HepG2 (cell line): Measurements from ENCODE around the gene FGFBP1.

Experiments used
- CTCF ChIP-seq: sonication (generic); formaldehyde crosslinking; IDR thresholded peaks from 2 replicates; pipeline ENCODE4 v1.5.0; 2020; ENCODE audit warnings: mild to moderate bottlenecking, missing genetic modification reagents, moderate library complexity
- EP300 ChIP-seq, 3 experiments: sonication (generic) in 1 of 3; formaldehyde crosslinking in 1 of 3; IDR thresholded peaks; 2 replicates each; pipeline versions ENCODE4 v1.5.1 to v1.6.1; 2011 to 2020; ENCODE audit warnings: low read depth in 2 of 3, low read length in 2 of 3, borderline replicate concordance in 1 of 3, improper control_type of control experiment in 1 of 3, mild to moderate bottlenecking in 1 of 3, missing genetic modification reagents in 1 of 3, moderate library complexity in 1 of 3
- FOXP1 ChIP-seq, 2 experiments: fragments of 450-650 bp in 1 of 2; IDR thresholded peaks; 2 replicates each; pipeline ENCODE4 v1.6.1; 2017 to 2018; ENCODE audit warnings: antibody characterized with exemption in 1 of 2
- JUN ChIP-seq: sonication (generic); formaldehyde crosslinking; IDR thresholded peaks from 2 replicates; pipeline ENCODE4 v1.4.0; 2020; ENCODE audit warnings: mild to moderate bottlenecking, missing genetic modification reagents
- NFAT5 ChIP-seq: sonication (generic); formaldehyde crosslinking; IDR thresholded peaks from 2 replicates; pipeline ENCODE4 v1.4.0; 2020; ENCODE audit warnings: missing genetic modification reagents
- POLR2AphosphoS5 ChIP-seq: IDR thresholded peaks from 2 replicates; pipeline ENCODE4 v1.6.1; 2012; ENCODE audit warnings: low read depth, low read length
- SAFB2 ChIP-seq: sonication (generic); formaldehyde crosslinking; IDR thresholded peaks from 2 replicates; pipeline ENCODE4 v1.5.1; 2020; ENCODE audit warnings: missing genetic modification reagents, low read depth, mild to moderate bottlenecking, borderline replicate concordance
- ZHX2 ChIP-seq, 2 experiments: sonication (generic) in 1 of 2; formaldehyde crosslinking in 1 of 2; IDR thresholded peaks; 2 replicates each; pipeline versions ENCODE4 v1.6.1 to v1.9.0; 2014 to 2022; ENCODE audit warnings: antibody characterized with exemption in 1 of 2, borderline replicate concordance in 1 of 2, inconsistent platforms in 1 of 2, low read depth in 1 of 2, missing genetic modification reagents in 1 of 2
- ZNF281 ChIP-seq: sonication (generic); formaldehyde crosslinking; IDR thresholded peaks from 2 replicates; pipeline ENCODE4 v1.4.0; 2020; ENCODE audit warnings: missing genetic modification reagents, borderline replicate concordance
- ZNF772 ChIP-seq: sonication (generic); formaldehyde crosslinking; IDR thresholded peaks from 2 replicates; pipeline ENCODE4 v1.5.0; 2020; ENCODE audit warnings: mild to moderate bottlenecking, missing genetic modification reagents
- TF ChIP-seq, protein P1 (sequence below): sonication (generic); formaldehyde crosslinking; IDR thresholded peaks from 2 replicates; pipeline ENCODE4 v1.8.1; 2023; ENCODE audit warnings: mild to moderate bottlenecking, missing genetic modification reagents

GRCh38 chr4:15906020-15906443 lies 32.5 kb downstream of the FGFBP1 start:
- TF ChIP-seq CTCF (CRISPR knock-in tag): no peak
- TF ChIP-seq NFAT5 (CRISPR knock-in tag): no peak
- TF ChIP-seq, protein P1, sequence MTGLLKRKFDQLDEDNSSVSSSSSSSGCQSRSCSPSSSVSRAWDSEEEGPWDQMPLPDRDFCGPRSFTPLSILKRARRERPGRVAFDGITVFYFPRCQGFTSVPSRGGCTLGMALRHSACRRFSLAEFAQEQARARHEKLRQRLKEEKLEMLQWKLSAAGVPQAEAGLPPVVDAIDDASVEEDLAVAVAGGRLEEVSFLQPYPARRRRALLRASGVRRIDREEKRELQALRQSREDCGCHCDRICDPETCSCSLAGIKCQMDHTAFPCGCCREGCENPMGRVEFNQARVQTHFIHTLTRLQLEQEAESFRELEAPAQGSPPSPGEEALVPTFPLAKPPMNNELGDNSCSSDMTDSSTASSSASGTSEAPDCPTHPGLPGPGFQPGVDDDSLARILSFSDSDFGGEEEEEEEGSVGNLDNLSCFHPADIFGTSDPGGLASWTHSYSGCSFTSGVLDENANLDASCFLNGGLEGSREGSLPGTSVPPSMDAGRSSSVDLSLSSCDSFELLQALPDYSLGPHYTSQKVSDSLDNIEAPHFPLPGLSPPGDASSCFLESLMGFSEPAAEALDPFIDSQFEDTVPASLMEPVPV: no peak
- no peak for TF ChIP-seq POLR2AphosphoS5
- TF ChIP-seq ZNF281: no peak
- no peak for TF ChIP-seq EP300 (IDR thresholded peaks at IDR 0.05; ENCODE audit: low read depth in 2 of 2, low read length in 2 of 2)
- no peak for TF ChIP-seq EP300 (CRISPR knock-in tag; IDR thresholded peaks at IDR 0.05; ENCODE audit: borderline replicate concordance)
- TF ChIP-seq SAFB2: no peak
- TF ChIP-seq ZHX2 (IDR thresholded peaks at IDR 0.05; ENCODE audit: low read depth): no peak
- no peak for TF ChIP-seq ZHX2 (CRISPR knock-in tag; IDR thresholded peaks at IDR 0.05; ENCODE audit: borderline replicate concordance)
- TF ChIP-seq FOXP1 (IDR thresholded peaks at IDR 0.05): no peak
- TF ChIP-seq FOXP1 (CRISPR knock-in tag; IDR thresholded peaks at IDR 0.05): no peak
- TF ChIP-seq ZNF772 (CRISPR knock-in tag): no peak
- TF ChIP-seq JUN: no peak
